A673 (cell line): ENCODE data around the gene DEFB114. TPM values are rescaled to one million over a fixed set of nuclear protein-coding genes. Genes with fewer than 3 reads are reported as not detected.

Experiments
- BruUV-seq: library from RNA; stranded (reverse); fragments of 400-500 nt; replicated peaks from 2 replicates; lab custom pipeline; 2021; lab: Mats Ljungman, UMichigan
- CTCF ChIA-PET: fragments of 300-600 bp; sonication (Branson Sonifier 250); formaldehyde crosslinking; loops from one replicate; lab custom pipeline; 2022; ENCODE audit warnings: antibody characterized with exemption; lab: Charles Lee
- POLR2A ChIA-PET: fragments of 300-600 bp; sonication (Branson Sonifier 250); formaldehyde crosslinking; loops from one replicate; lab custom pipeline; 2022; ENCODE audit warnings: antibody characterized with exemption; ENCODE audit not compliant: low non-redundant PET; lab: Charles Lee
- DNase-seq: peaks from one replicate; pipeline ENCODE4 v3.0.0-alpha.2; 2015; ENCODE audit warnings: low spot score
- H3K27ac ChIP-seq: fragments of 200-600 bp; sonication (generic); 2 replicates; pipeline ENCODE4 v1.5.1; 2016; ENCODE audit warnings: mixed run types, low read depth, mild to moderate bottlenecking, mixed read lengths, antibody characterized with exemption, low read length; ENCODE audit not compliant: poor library complexity, severe bottlenecking
- H3K27me3 ChIP-seq: fragments of 200-600 bp; sonication (generic); replicated peaks from 2 replicates; pipeline ENCODE4 v1.6.1; 2017; ENCODE audit warnings: mixed run types, low read depth, mild to moderate bottlenecking, mixed read lengths, antibody characterized with exemption, low read length; ENCODE audit not compliant: insufficient read depth, poor library complexity
- H3K36me3 ChIP-seq: fragments of 200-600 bp; sonication (generic); 2 replicates; pipeline ENCODE4 v1.6.1; 2016; ENCODE audit warnings: mixed run types, mild to moderate bottlenecking, mixed read lengths, antibody characterized with exemption, low read length; ENCODE audit not compliant: insufficient read depth, poor library complexity, severe bottlenecking
- H3K4me1 ChIP-seq: fragments of 200-600 bp; sonication (generic); 2 replicates; pipeline ENCODE4 v1.6.1; 2017; ENCODE audit warnings: mixed run types, mild to moderate bottlenecking, mixed read lengths, antibody characterized with exemption, low read length; ENCODE audit not compliant: insufficient read depth, poor library complexity, severe bottlenecking
- H3K4me3 ChIP-seq: fragments of 200-600 bp; sonication (generic); 2 replicates; pipeline ENCODE4 v1.5.1; 2016; ENCODE audit warnings: low read depth, mixed run types, mild to moderate bottlenecking, mixed read lengths, low read length; ENCODE audit not compliant: poor library complexity, severe bottlenecking
- H3K9me3 ChIP-seq: fragments of 200-600 bp; sonication (generic); 2 replicates; pipeline ENCODE4 v1.6.1; 2016; ENCODE audit warnings: mixed run types, low read depth, mild to moderate bottlenecking, mixed read lengths, antibody characterized with exemption, low read length; ENCODE audit not compliant: poor library complexity, severe bottlenecking
- CTCF ChIP-seq: fragments of 300-800, 200-600 bp; sonication (generic); conservative IDR thresholded peaks from 2 replicates; pipeline ENCODE4 v1.5.1; 2017; ENCODE audit warnings: low read depth, mild to moderate bottlenecking, antibody characterized with exemption, low read length, moderate library complexity, mixed read lengths
- EZH2 ChIP-seq: fragments of 200-600 bp; sonication (generic); IDR thresholded peaks from 2 replicates; pipeline ENCODE4 v1.6.1; 2017; ENCODE audit warnings: borderline replicate concordance, low read depth, mild to moderate bottlenecking, mixed read lengths, antibody characterized with exemption, low read length; ENCODE audit not compliant: poor library complexity, severe bottlenecking
- intact Hi-C: fragments of 100-400 bp; cut with micrococcal nuclease; formaldehyde crosslinking; loops from one replicate; pipeline ENCODE4 v1.10.0; 2022; ENCODE audit not compliant: unreplicated experiment
- total RNA-seq: library from RNA; stranded (reverse); gene quantifications from 2 replicates; pipeline ENCODE4 v1.2.3, GENCODE V29; 2021

The DEFB114 gene
- total RNA-seq, 1 experiment from 2014 or later = not detected

- Histone ChIP-seq H3K36me3 (no peaks in the 10 kb centered on the region), H3K4me1 (no peaks in the 10 kb centered on the region), H3K9me3 (no peaks in the 10 kb centered on the region), H3K4me3 (no peak overlapping the region), H3K27ac (no peak overlapping the region), H3K27me3 (no peaks in the 10 kb centered on the region)
- ChIA-PET CTCF (no interaction called here), POLR2A (no interaction called here)
- no TSS peak for BruUV-seq
- TF ChIP-seq EZH2 (no peak), CTCF (no peak)
- intact Hi-C loops = no loop called here
- DNase-seq = no peak
These were observed 23.9 kb downstream of the DEFB114 start for GRCh38 chr6:49939993-49940498.

- intact Hi-C loops = no loop called here
- Histone ChIP-seq H3K4me3 (no peak overlapping the region), H3K9me3 (no peaks in the 10 kb centered on the region), H3K36me3 (no peaks in the 10 kb centered on the region), H3K27me3 (no peaks in the 10 kb centered on the region), H3K27ac (no peak overlapping the region), H3K4me1 (no peaks in the 10 kb centered on the region)
- no TSS peak for BruUV-seq
- CTCF ChIA-PET = no interaction called here
- no peak for DNase-seq
- TF ChIP-seq CTCF = no peak
- no peak for TF ChIP-seq EZH2
- POLR2A ChIA-PET = no interaction called here
These were observed 26.2 kb downstream of the DEFB114 start for GRCh38 chr6:49937811-49938210.

GRCh38 chr6:49937017-49937416 lies 26.9 kb downstream of the DEFB114 start:
- intact Hi-C loops = no loop called here
- CTCF ChIA-PET = no interaction called here

More at GRCh38 chr6:49937017-49937416, 26.9 kb downstream of the DEFB114 start:
- no peak overlapping the region for H3K4me3 ChIP-seq
- no peak for DNase-seq
- H3K4me1 ChIP-seq = no peaks in the 10 kb centered on the region
- TF ChIP-seq EZH2 (no peak), CTCF (no peak)
- POLR2A ChIA-PET = no interaction called here
- H3K36me3 ChIP-seq = no peaks in the 10 kb centered on the region
- no peaks in the 10 kb centered on the region for H3K27me3 ChIP-seq
- no peaks in the 10 kb centered on the region for H3K9me3 ChIP-seq
- no peak overlapping the region for H3K27ac ChIP-seq
- no TSS peak for BruUV-seq
